H1 (cell line): ENCODE results near the gene PITPNC1. TPM values are rescaled to one million over a fixed set of nuclear protein-coding genes. Genes with fewer than 3 reads are reported as not detected.

Experiments
- CTCF ChIA-PET: fragments of 300-600 bp; sonication (Branson Sonifier 250); formaldehyde crosslinking; loops from one replicate; lab custom pipeline; 2021; ENCODE audit not compliant: partially characterized antibody; lab: Charles Lee
- POLR2A ChIA-PET: fragments of 300-600 bp; sonication (Branson Sonifier 250); formaldehyde crosslinking; loops from one replicate; lab custom pipeline; 2021; ENCODE audit warnings: inconsistent platforms; ENCODE audit not compliant: partially characterized antibody; lab: Charles Lee
- DNase-seq, 2 experiments: peaks; one replicate each; pipeline versions ENCODE4 v3.0.0 to v3.0.0-alpha.2; 2010 to 2022; ENCODE audit warnings: low spot score in 2 of 2, low read depth in 1 of 2, mixed read lengths in 1 of 2
- FAIRE-seq: peaks from 2 replicates; lab custom pipeline; 2011; peaks lifted over from hg19 to GRCh38; lab: Jason Lieb, UNC
- H2AFZ ChIP-seq: 2 replicates; pipeline ENCODE4 v1.8.1; 2012; ENCODE audit warnings: low read length, inconsistent platforms
- H2AK5ac ChIP-seq: 2 replicates; pipeline ENCODE4 v1.6.1; 2013; ENCODE audit warnings: low read depth, low read length
- H2BK120ac ChIP-seq: replicated peaks from 2 replicates; pipeline ENCODE3; 2013; ENCODE audit warnings: low read depth, low read length, inconsistent platforms
- H2BK12ac ChIP-seq: 2 replicates; pipeline ENCODE4 v1.6.1; 2013; ENCODE audit warnings: low read depth, low read length
- H2BK15ac ChIP-seq: 2 replicates; pipeline ENCODE4 v1.6.1; 2013; ENCODE audit warnings: low read length
- H2BK20ac ChIP-seq: 2 replicates; pipeline ENCODE4 v1.6.1; 2013; ENCODE audit warnings: low read length
- H2BK5ac ChIP-seq: 2 replicates; pipeline ENCODE4 v1.6.1; 2013; ENCODE audit warnings: low read depth, low read length
- H3K14ac ChIP-seq: 2 replicates; pipeline ENCODE4 v1.6.1; 2013; ENCODE audit warnings: inconsistent platforms; ENCODE audit not compliant: insufficient read length
- H3K18ac ChIP-seq: 2 replicates; pipeline ENCODE4 v1.6.1; 2013; ENCODE audit warnings: low read length; ENCODE audit errors: extremely low read depth
- H3K23ac ChIP-seq: 2 replicates; pipeline ENCODE4 v1.6.1; 2013; ENCODE audit warnings: inconsistent platforms; ENCODE audit not compliant: insufficient read length
- H3K23me2 ChIP-seq: 2 replicates; pipeline ENCODE4 v1.6.1; 2013; ENCODE audit warnings: low read depth, low read length
- H3K27ac ChIP-seq: 2 replicates; pipeline ENCODE4 v1.6.1; 2011; ENCODE audit warnings: low read depth, low read length, inconsistent platforms
- H3K27me3 ChIP-seq, 4 experiments: replicated peaks in 1 of 4; 1 replicate in 1 of 4; 2 replicates in 3 of 4; pipeline versions ENCODE4 v1.6.1 to v1.8.1; 2011 to 2013; ENCODE audit warnings: low read length in 3 of 4, mild to moderate bottlenecking in 3 of 4, inconsistent platforms in 2 of 4, mixed read lengths in 2 of 4, moderate library complexity in 1 of 4; ENCODE audit not compliant: control insufficient read depth in 3 of 4, insufficient read depth in 3 of 4; ENCODE audit errors: extremely low read depth in 1 of 4
- H3K36me3 ChIP-seq, 4 experiments: 2 replicates each; pipeline versions ENCODE4 v1.6.1 to v1.8.1; 2011 to 2013; ENCODE audit warnings: mild to moderate bottlenecking in 4 of 4, low read length in 3 of 4, moderate library complexity in 2 of 4, control low read depth in 1 of 4, inconsistent platforms in 1 of 4; ENCODE audit not compliant: insufficient read depth in 4 of 4, control insufficient read depth in 2 of 4
- H3K4ac ChIP-seq: replicated peaks from 2 replicates; pipeline ENCODE3; 2013; ENCODE audit warnings: low read length, low read depth, mixed read lengths, inconsistent platforms; ENCODE audit not compliant: insufficient read length
- H3K4me1 ChIP-seq, 4 experiments: replicated peaks in 1 of 4; 1 replicate in 1 of 4; 2 replicates in 3 of 4; pipeline versions ENCODE4 v1.6.1 to v1.8.1; 2011 to 2013; ENCODE audit warnings: low read length in 3 of 4, inconsistent platforms in 2 of 4, mixed read lengths in 1 of 4; ENCODE audit not compliant: insufficient read depth in 4 of 4, control insufficient read depth in 3 of 4
- H3K4me2 ChIP-seq, 2 experiments: 2 replicates each; pipeline versions ENCODE4 v1.6.1 to v1.8.1; 2011 to 2013; ENCODE audit warnings: low read depth in 2 of 2, low read length in 2 of 2, control low read depth in 1 of 2, inconsistent platforms in 1 of 2, mild to moderate bottlenecking in 1 of 2; ENCODE audit not compliant: insufficient read depth in 1 of 2
- H3K4me3 ChIP-seq, 4 experiments: fragments of 200-600, 300-600 bp in 1 of 4; sonication (generic), shearing (Covaris generic), sonication (Bioruptor Twin) in 1 of 4; 2 replicates each; pipeline versions ENCODE4 v1.5.1 to v1.8.1; 2011 to 2016; ENCODE audit warnings: low read length in 4 of 4, low read depth in 3 of 4, control low read depth in 2 of 4, inconsistent platforms in 2 of 4, mild to moderate bottlenecking in 2 of 4, mixed read lengths in 1 of 4, moderate library complexity in 1 of 4; ENCODE audit not compliant: insufficient read depth in 2 of 4; ENCODE audit errors: extremely low read depth in 1 of 4
- H3K56ac ChIP-seq: replicated peaks from 2 replicates; pipeline ENCODE3; 2013; ENCODE audit warnings: low read depth, mild to moderate bottlenecking, mixed read lengths, low read length, inconsistent platforms; ENCODE audit not compliant: insufficient read length
- H3K79me1 ChIP-seq: 2 replicates; pipeline ENCODE4 v1.6.1; 2013; ENCODE audit warnings: low read depth, low read length, control low read depth
- H3K79me2 ChIP-seq, 2 experiments: 2 replicates each; pipeline versions ENCODE4 v1.6.1 to v1.8.1; 2012 to 2013; ENCODE audit warnings: low read length in 2 of 2, mild to moderate bottlenecking in 2 of 2, inconsistent platforms in 1 of 2; ENCODE audit not compliant: insufficient read depth in 2 of 2, control insufficient read depth in 1 of 2
- H3K9ac ChIP-seq, 4 experiments: replicated peaks in 1 of 4; 1 replicate in 1 of 4; 2 replicates in 3 of 4; pipeline versions ENCODE4 v1.6.1 to v1.8.1; 2011 to 2013; ENCODE audit warnings: low read depth in 3 of 4, low read length in 3 of 4, control low read depth in 2 of 4, mild to moderate bottlenecking in 2 of 4, moderate library complexity in 2 of 4, inconsistent platforms in 1 of 4; ENCODE audit errors: extremely low read depth in 1 of 4
- H3K9me3 ChIP-seq, 2 experiments: 2 replicates each; pipeline versions ENCODE4 v1.6.1 to v1.8.1; 2012 to 2013; ENCODE audit warnings: mild to moderate bottlenecking in 2 of 2, moderate library complexity in 2 of 2, control low read depth in 1 of 2, inconsistent platforms in 1 of 2, low read depth in 1 of 2, low read length in 1 of 2, mixed read lengths in 1 of 2; ENCODE audit not compliant: insufficient read depth in 2 of 2
- H4K20me1 ChIP-seq, 2 experiments: replicated peaks in 1 of 2; 2 replicates each; pipeline versions ENCODE3 to v1.8.1; 2011 to 2013; ENCODE audit warnings: inconsistent platforms in 2 of 2, low read length in 2 of 2, mild to moderate bottlenecking in 1 of 2; ENCODE audit not compliant: insufficient read depth in 2 of 2, control insufficient read depth in 1 of 2
- H4K5ac ChIP-seq: 2 replicates; pipeline ENCODE4 v1.6.1; 2013; ENCODE audit warnings: low read length, low read depth, mixed read lengths, inconsistent platforms; ENCODE audit not compliant: insufficient read length
- H4K8ac ChIP-seq: 2 replicates; pipeline ENCODE4 v1.8.0; 2013; ENCODE audit warnings: mild to moderate bottlenecking, moderate library complexity, low read length, inconsistent platforms; ENCODE audit not compliant: insufficient read depth; ENCODE audit errors: extremely low read depth
- H4K91ac ChIP-seq: replicated peaks from 2 replicates; pipeline ENCODE3; 2013; ENCODE audit warnings: low read length, mixed read lengths, inconsistent platforms; ENCODE audit not compliant: insufficient read length
- NANOG ChIP-seq: IDR thresholded peaks from 2 replicates; pipeline ENCODE4 v1.6.1; 2011; ENCODE audit warnings: low read length, low read depth, mild to moderate bottlenecking, inconsistent platforms; ENCODE audit not compliant: insufficient read depth, poor library complexity, severe bottlenecking
- RBBP5 ChIP-seq: IDR thresholded peaks from 2 replicates; pipeline ENCODE4 v1.7.1; 2012; ENCODE audit warnings: low read depth, mild to moderate bottlenecking, inconsistent platforms, low read length, moderate library complexity, borderline replicate concordance
- WGBS, 2 experiments: shearing (Covaris generic) in 1 of 2; methylation state at CpG; one replicate each; pipeline versions ENCODE4 v1.1.6 to v1.1.7; 2013 to 2015; ENCODE audit warnings: low lambda C conversion rate in 2 of 2, mixed read lengths in 2 of 2, inconsistent platforms in 1 of 2, low coverage in 1 of 2, missing lambda C conversion rate in 1 of 2; ENCODE audit not compliant: insufficient replicate concordance in 2 of 2, insufficient coverage in 1 of 2, insufficient read length in 1 of 2; ENCODE audit errors: extremely low coverage in 1 of 2, missing lambda C conversion rate in 1 of 2; 5-methylcytosine and 5-hydroxymethylcytosine counted together
- polyA plus RNA-seq, 7 experiments: library from polyadenylated mRNA; depleted of rRNA in 3 of 7; stranded (reverse) in 5 of 7; unstranded in 2 of 7; fragments of >200 nt in 5 of 7; fragments of 200-250 nt in 2 of 7; gene quantifications; 1 replicate in 5 of 7; 2 replicates in 1 of 7; 4 replicates in 1 of 7; pipeline versions ENCODE4 v1.2.1 to v1.2.3, GENCODE V29; 2011 to 2013; ENCODE audit warnings: missing spikeins in 2 of 7, mixed read lengths in 2 of 7
- total RNA-seq: library from RNA; stranded (reverse); fragmentation: NEBNext Ultra II Directional; extraction: Animal tissue kit (Norgen Biotek cat#: 25700); gene quantifications from 2 replicates; pipeline ENCODE4 v1.2.1, GENCODE V29; 2021
- TF ChIP-seq, protein P1 (sequence below): IDR thresholded peaks from 2 replicates; pipeline ENCODE4 v1.6.1; 2012; ENCODE audit warnings: inconsistent platforms

The PITPNC1 gene
- total and polyA plus RNA-seq, 2 of the 8 experiments (the other 6 are each of a cell fraction or from before 2014, with no cell fraction given) = 17.6 to 54.7 TPM

DNA sequence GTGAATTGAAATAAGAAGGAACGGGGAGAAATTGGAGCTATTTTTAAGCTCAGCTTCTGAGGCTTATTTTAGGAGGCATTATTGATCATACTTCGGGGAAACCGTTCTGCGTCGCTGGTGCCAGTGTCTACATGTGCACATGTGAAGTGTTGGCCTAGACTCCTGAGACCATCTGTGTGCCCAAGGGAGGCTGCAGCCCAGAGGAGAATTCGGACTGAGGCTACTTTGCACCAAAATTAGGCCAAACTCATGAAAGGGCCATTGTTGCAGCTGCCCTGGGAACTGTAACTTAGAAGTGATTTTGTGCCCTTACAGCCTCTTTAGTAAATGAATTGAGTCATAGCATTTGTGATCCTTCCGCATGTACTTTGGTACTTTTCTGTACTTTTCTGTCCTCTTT, 238.7 kb downstream of the PITPNC1 start:
- no peak overlapping the region for H3K4me3 ChIP-seq
- no peaks in the 10 kb centered on the region; the same call in 1 of the 2 replicates for H3K79me1 ChIP-seq
- ChIA-PET CTCF (interaction anchor here (0.6 to 2.3 kb wide), 7 partner anchors 11 to 241 kb away, joined by 3 to 11 read pairs (median 5); no protein-coding TSS in a partner anchor), POLR2A (no interaction called here)
- no peaks in the 10 kb centered on the region for H3K27me3 ChIP-seq
- no peak overlapping the region for H2BK120ac ChIP-seq
- no peak overlapping the region for H2BK15ac ChIP-seq
- no peak overlapping the region for H2AFZ ChIP-seq
- no peaks in the 10 kb centered on the region for H4K20me1 ChIP-seq
- H3K4ac ChIP-seq = no peak overlapping the region
- H2BK5ac ChIP-seq = no peak overlapping the region; the same call in 1 of the 2 replicates
- no peak overlapping the region for H2BK20ac ChIP-seq
- H3K36me3 ChIP-seq = no peaks in the 10 kb centered on the region
- no peak for FAIRE-seq
- H3K79me2 ChIP-seq = no peaks in the 10 kb centered on the region
- H4K8ac ChIP-seq = no peak overlapping the region
- no peak overlapping the region for H3K27ac ChIP-seq
- no peak for DNase-seq
- no peak overlapping the region for H2BK12ac ChIP-seq
- H4K91ac ChIP-seq = no peak overlapping the region
- no peak overlapping the region for H3K4me2 ChIP-seq
- no peak overlapping the region for H3K56ac ChIP-seq
- H3K9me3 ChIP-seq = no peaks in the 10 kb centered on the region
- H4K5ac ChIP-seq = no peak overlapping the region
- 89% methylated on average over 7 of the region's 7 CpGs; no CpG with 5 or more reads in 1 of the 2 experiments for WGBS, 2 experiments
- H3K23me2 ChIP-seq = peaks cover 2% of the 10 kb centered on the region; the same call in 1 of the 2 replicates
- H3K9ac ChIP-seq = no peak overlapping the region
- no peak overlapping the region for H2AK5ac ChIP-seq
- H3K18ac ChIP-seq = no peak overlapping the region
- H3K4me1 ChIP-seq = no peaks in the 10 kb centered on the region; a peak in 1 of 7 replicates
- H3K23ac ChIP-seq = no peak overlapping the region
- H3K14ac ChIP-seq = no peak overlapping the region
- TF ChIP-seq NANOG = no peak
- TF ChIP-seq, protein P1, sequence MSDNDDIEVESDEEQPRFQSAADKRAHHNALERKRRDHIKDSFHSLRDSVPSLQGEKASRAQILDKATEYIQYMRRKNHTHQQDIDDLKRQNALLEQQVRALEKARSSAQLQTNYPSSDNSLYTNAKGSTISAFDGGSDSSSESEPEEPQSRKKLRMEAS = no peak
- TF ChIP-seq RBBP5 = no peak
